ENCODE data around the gene PRR5L.

Gene PRR5L

GRCh38 chr11:36407356-36407755 is 111.3 kb downstream of the PRR5L start:
- no peak overlapping the region for H3K4me3 ChIP-seq (ENCODE audit: low read depth, low read length)
- no peaks in the 10 kb centered on the region for H3K36me3 ChIP-seq (ENCODE audit: control insufficient read depth in 2 of 2, insufficient read depth in 1 of 2, low read length in 2 of 2)
- no peaks in the 10 kb centered on the region for H3K4me1 ChIP-seq (ENCODE audit: control insufficient read depth, insufficient read depth, low read length)
- no peak for TF ChIP-seq ZNF155 (tag by site-specific recombination; IDR thresholded peaks at IDR 0.05)
- TF ChIP-seq, protein P1, sequence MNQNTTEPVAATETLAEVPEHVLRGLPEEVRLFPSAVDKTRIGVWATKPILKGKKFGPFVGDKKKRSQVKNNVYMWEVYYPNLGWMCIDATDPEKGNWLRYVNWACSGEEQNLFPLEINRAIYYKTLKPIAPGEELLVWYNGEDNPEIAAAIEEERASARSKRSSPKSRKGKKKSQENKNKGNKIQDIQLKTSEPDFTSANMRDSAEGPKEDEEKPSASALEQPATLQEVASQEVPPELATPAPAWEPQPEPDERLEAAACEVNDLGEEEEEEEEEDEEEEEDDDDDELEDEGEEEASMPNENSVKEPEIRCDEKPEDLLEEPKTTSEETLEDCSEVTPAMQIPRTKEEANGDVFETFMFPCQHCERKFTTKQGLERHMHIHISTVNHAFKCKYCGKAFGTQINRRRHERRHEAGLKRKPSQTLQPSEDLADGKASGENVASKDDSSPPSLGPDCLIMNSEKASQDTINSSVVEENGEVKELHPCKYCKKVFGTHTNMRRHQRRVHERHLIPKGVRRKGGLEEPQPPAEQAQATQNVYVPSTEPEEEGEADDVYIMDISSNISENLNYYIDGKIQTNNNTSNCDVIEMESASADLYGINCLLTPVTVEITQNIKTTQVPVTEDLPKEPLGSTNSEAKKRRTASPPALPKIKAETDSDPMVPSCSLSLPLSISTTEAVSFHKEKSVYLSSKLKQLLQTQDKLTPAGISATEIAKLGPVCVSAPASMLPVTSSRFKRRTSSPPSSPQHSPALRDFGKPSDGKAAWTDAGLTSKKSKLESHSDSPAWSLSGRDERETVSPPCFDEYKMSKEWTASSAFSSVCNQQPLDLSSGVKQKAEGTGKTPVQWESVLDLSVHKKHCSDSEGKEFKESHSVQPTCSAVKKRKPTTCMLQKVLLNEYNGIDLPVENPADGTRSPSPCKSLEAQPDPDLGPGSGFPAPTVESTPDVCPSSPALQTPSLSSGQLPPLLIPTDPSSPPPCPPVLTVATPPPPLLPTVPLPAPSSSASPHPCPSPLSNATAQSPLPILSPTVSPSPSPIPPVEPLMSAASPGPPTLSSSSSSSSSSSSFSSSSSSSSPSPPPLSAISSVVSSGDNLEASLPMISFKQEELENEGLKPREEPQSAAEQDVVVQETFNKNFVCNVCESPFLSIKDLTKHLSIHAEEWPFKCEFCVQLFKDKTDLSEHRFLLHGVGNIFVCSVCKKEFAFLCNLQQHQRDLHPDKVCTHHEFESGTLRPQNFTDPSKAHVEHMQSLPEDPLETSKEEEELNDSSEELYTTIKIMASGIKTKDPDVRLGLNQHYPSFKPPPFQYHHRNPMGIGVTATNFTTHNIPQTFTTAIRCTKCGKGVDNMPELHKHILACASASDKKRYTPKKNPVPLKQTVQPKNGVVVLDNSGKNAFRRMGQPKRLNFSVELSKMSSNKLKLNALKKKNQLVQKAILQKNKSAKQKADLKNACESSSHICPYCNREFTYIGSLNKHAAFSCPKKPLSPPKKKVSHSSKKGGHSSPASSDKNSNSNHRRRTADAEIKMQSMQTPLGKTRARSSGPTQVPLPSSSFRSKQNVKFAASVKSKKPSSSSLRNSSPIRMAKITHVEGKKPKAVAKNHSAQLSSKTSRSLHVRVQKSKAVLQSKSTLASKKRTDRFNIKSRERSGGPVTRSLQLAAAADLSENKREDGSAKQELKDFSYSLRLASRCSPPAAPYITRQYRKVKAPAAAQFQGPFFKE (tag by site-specific recombination; IDR thresholded peaks at IDR 0.05; ENCODE audit: borderline replicate concordance) = no peak
- TF ChIP-seq, protein P2, sequence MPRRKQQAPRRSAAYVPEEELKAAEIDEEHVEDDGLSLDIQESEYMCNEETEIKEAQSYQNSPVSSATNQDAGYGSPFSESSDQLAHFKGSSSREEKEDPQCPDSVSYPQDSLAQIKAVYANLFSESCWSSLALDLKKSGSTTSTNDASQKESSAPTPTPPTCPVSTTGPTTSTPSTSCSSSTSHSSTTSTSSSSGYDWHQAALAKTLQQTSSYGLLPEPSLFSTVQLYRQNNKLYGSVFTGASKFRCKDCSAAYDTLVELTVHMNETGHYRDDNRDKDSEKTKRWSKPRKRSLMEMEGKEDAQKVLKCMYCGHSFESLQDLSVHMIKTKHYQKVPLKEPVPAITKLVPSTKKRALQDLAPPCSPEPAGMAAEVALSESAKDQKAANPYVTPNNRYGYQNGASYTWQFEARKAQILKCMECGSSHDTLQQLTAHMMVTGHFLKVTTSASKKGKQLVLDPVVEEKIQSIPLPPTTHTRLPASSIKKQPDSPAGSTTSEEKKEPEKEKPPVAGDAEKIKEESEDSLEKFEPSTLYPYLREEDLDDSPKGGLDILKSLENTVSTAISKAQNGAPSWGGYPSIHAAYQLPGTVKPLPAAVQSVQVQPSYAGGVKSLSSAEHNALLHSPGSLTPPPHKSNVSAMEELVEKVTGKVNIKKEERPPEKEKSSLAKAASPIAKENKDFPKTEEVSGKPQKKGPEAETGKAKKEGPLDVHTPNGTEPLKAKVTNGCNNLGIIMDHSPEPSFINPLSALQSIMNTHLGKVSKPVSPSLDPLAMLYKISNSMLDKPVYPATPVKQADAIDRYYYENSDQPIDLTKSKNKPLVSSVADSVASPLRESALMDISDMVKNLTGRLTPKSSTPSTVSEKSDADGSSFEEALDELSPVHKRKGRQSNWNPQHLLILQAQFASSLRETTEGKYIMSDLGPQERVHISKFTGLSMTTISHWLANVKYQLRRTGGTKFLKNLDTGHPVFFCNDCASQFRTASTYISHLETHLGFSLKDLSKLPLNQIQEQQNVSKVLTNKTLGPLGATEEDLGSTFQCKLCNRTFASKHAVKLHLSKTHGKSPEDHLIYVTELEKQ (tag by site-specific recombination; IDR thresholded peaks at IDR 0.05; ENCODE audit: borderline replicate concordance) = no peak
- CTCF ChIA-PET = no interaction called here
- no peak overlapping the region for H3K27ac ChIP-seq (ENCODE audit: extremely low read depth, low read depth, low read length)
- no peaks in the 10 kb centered on the region for H3K9me3 ChIP-seq (ENCODE audit: control insufficient read depth, insufficient read depth, low read depth, low read length)
- POLR2A ChIA-PET = no interaction called here

DNA sequence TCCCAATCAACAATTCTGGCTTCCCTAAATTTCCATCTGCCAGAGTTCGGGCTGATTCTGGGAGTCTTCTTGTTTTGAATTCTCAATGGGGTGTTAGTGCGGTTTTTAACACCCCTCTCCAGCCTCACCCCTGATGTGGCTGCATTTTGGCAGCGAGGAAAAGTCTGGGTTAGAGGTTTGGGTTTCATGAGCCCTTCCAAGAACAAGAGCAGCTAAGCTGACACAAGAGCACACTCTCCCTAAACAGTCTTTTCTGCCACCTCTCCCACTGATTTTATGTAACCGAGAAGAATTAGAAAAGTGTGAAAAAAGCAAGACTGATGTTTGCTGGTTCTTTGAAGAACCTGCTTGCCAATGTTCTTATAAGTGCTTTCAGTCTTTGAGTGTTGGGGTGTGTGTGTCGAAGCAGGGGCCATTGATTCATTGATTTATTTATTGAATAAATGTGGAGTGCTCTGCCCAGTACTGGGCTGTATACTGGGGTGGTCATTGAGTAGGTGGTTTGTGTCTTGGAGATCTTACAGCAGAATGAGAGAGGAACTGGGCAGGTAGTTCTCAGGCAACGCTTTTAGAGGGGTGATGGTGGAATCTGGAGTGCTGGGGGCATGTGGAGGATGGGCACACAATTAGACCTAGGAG is 112.5 kb downstream of the PRR5L start:
- TF ChIP-seq ZNF174 (tag by site-specific recombination; IDR thresholded peaks at IDR 0.05) (no peak), HOXA7 (CRISPR knock-in tag; IDR thresholded peaks at IDR 0.05; ENCODE audit: borderline replicate concordance) (no peak), ZBTB20 (tag by site-specific recombination; IDR thresholded peaks at IDR 0.05) (no peak), KLF17 (tag by site-specific recombination; IDR thresholded peaks at IDR 0.05) (no peak), TRIM28 (IDR thresholded peaks at IDR 0.05; ENCODE audit: borderline replicate concordance, low read length) (no peak), BCL6B (tag by site-specific recombination; IDR thresholded peaks at IDR 0.05) (no peak), ZNF670 (tag by site-specific recombination; IDR thresholded peaks at IDR 0.05; ENCODE audit: low read depth) (no peak), ZBTB48 (tag by site-specific recombination; IDR thresholded peaks at IDR 0.05) (no peak)
- H3K27ac ChIP-seq (ENCODE audit: extremely low read depth, low read depth, low read length) = no peak overlapping the region
- no peaks in the 10 kb centered on the region for H3K36me3 ChIP-seq (ENCODE audit: control insufficient read depth in 2 of 2, insufficient read depth in 1 of 2, low read length in 2 of 2)
- H3K4me3 ChIP-seq (ENCODE audit: low read depth, low read length) = no peak overlapping the region
- no peaks in the 10 kb centered on the region for H3K9me3 ChIP-seq (ENCODE audit: control insufficient read depth, insufficient read depth, low read depth, low read length)
- ChIA-PET POLR2A (no interaction called here), CTCF (interaction anchor here (0.5 to 1.2 kb wide), 2 partner anchors 12 to 84 kb away, joined by 3 read pairs; no protein-coding TSS in a partner anchor)
- no peaks in the 10 kb centered on the region for H3K4me1 ChIP-seq (ENCODE audit: control insufficient read depth, insufficient read depth, low read length)

Measured in HEK293 (cell line).